NCI-H2107 treated with DMSO at 0.1 percent for 48 hours (cell line): ENCODE results near the gene SLCO1C1.
"Not testable (repeated sequence)": the region's sequence is repeated elsewhere in the genome, so short reads cannot be mapped to it uniquely, and the experiment has no call there.

Experiments
- DNase-seq: peaks from one replicate; lab custom pipeline; 2025; ENCODE audit not compliant: unreplicated experiment; lab: John Stamatoyannopoulos, UW

SLCO1C1 gene

DNA sequence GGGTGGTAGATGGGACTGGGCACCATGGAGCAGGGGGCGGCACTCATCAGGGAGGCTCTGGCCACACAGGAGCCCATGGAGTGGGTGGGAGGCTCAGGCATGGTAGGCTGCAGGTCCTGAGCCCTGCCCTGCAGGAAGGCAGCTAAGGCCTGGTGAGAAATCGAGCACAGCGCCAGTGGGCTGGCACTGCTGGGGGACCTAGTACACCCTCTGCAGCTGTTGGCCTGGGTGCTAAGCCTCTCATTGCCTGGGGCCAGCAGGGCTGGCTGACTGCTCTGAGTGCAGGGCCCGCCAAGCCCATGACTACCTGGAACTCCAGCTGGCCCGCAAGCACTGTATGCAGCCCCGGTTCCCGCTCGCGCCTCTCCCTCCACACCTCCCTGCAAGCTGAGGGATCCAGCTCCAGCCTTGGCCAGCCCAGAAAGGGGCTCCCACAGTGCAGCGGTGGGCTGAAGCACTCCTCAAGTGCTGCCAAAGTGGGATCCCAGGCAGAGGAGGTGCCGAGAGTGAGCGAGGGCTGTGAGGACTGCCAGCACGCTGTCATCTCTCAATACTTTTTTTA, 88.7 kb downstream of the SLCO1C1 start:
- not testable (repeated sequence) for DNase-seq

GRCh38 chr12:20792971-20793370, 97.8 kb downstream of the SLCO1C1 start:
- no peak for DNase-seq

- no peak for DNase-seq
Observed at GRCh38 chr12:20798554-20798953, 103.4 kb downstream of the SLCO1C1 start.

GRCh38 chr12:20800160-20800559, 105.0 kb downstream of the SLCO1C1 start:
- DNase-seq = no peak

DNA sequence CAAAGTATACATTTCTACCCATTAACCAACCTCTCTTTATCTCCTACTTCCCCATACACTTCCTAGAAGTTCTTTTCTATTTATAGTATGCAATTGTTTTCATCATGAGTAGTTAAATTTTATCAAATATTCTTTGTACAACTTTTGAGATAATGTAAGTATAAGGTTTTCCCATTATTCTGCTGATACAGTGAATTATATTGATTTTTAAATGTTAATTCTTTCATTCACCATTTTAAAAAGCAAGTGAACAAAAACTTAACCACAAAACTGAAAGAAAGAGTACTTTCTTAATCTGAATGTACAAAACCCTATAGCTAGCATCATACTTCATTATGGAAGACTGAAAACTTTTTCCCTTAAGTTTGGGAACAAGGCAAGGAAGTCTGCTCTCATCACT, 105.9 kb downstream of the SLCO1C1 start:
- no peak for DNase-seq
